Activated CD8-positive, alpha-beta memory T cell treated with anti-CD3 and anti-CD28 coated beads, Interleukin-2, amount 50 U/mL, for 24 hours (primary cell): ENCODE data around the gene TMEM121.

Source experiments
- DNase-seq: peaks from one replicate; pipeline ENCODE4 v3.0.0-alpha.2; 2020; ENCODE audit errors: extremely low read depth

TMEM121 gene

GRCh38 chr14:105525861-105526775 is at the start of gene TMEM121:
TMEM121 (plus strand) TSS chr14:105526583; CDS start chr14:105528835, 2,252 bp downstream.
- DNase-seq, result no peak

- no peak for DNase-seq
Measured at GRCh38 chr14:105476831-105477659, 49.3 kb upstream of the TMEM121 start.

- DNase-seq, result no peak
Measured at GRCh38 chr14:105477660-105478397, 48.6 kb upstream of the TMEM121 start.

- DNase-seq, result no peak
Measured at GRCh38 chr14:105478398-105479251, 47.8 kb upstream of the TMEM121 start.

- DNase-seq, result no peak
Measured at GRCh38 chr14:105479431-105480158, 46.8 kb upstream of the TMEM121 start.

- no peak for DNase-seq
Measured at GRCh38 chr14:105480199-105480746, 46.1 kb upstream of the TMEM121 start.

- peak; percentile 67 for DNase-seq
Measured at GRCh38 chr14:105480807-105481801, 45.3 kb upstream of the TMEM121 start.

- peak; percentile 82 for DNase-seq
Measured at GRCh38 chr14:105481886-105482457, 44.4 kb upstream of the TMEM121 start.

GRCh38 chr14:105482486-105483110 is 43.8 kb upstream of the TMEM121 start:
- DNase-seq, result no peak

GRCh38 chr14:105483300-105484068 is 42.9 kb upstream of the TMEM121 start:
- DNase-seq, result no peak

GRCh38 chr14:105484069-105484996 is 42.0 kb upstream of the TMEM121 start:
- DNase-seq, result no peak

- no peak for DNase-seq
Measured at GRCh38 chr14:105484997-105485393, 41.4 kb upstream of the TMEM121 start.

GRCh38 chr14:105485739-105486162 is 40.6 kb upstream of the TMEM121 start:
- no peak for DNase-seq

GRCh38 chr14:105486163-105486973 is 40.0 kb upstream of the TMEM121 start, which contains the start of gene CRIP1:
CRIP1 (plus strand) TSS chr14:105486886; CDS start chr14:105487260, 374 bp downstream.
- DNase-seq, result no peak

- DNase-seq, result no peak
Measured at GRCh38 chr14:105486974-105487448, 39.4 kb upstream of the TMEM121 start.
